HCT116 (cell line): ENCODE measurements around the gene CDKN2A. TPM values are rescaled to one million over a fixed set of nuclear protein-coding genes. Genes with fewer than 3 reads are reported as not detected.

ENCODE experiments used
- ATAC-seq: fragments of 200-7000 bp; cut with Tn5 transposase; 2 replicates; pipeline ENCODE4 v1.9.1; 2020; ENCODE audit warnings: mild to moderate bottlenecking, moderate library complexity
- BruUV-seq: library from RNA; stranded (reverse); fragments of 400-500 nt; replicated peaks from 2 replicates; lab custom pipeline; 2021; lab: Mats Ljungman, UMichigan
- CTCF ChIA-PET: fragments of 300-600 bp; sonication (Branson Sonifier 250); formaldehyde crosslinking; loops from one replicate; lab custom pipeline; 2021; ENCODE audit warnings: antibody characterized with exemption; lab: Charles Lee
- POLR2A ChIA-PET: fragments of 300-600, 350-600 bp; sonication (Branson Sonifier 250); formaldehyde crosslinking; loops from one replicate; lab custom pipeline; 2021; ENCODE audit warnings: antibody characterized with exemption; lab: Charles Lee
- RAD21 ChIA-PET, 2 experiments: fragments of 300-600 bp; sonication (Branson Sonifier 250); formaldehyde crosslinking; loops; one replicate each; lab custom pipeline; 2023; ENCODE audit warnings: low total read pairs in 2 of 2; ENCODE audit not compliant: uncharacterized antibody in 2 of 2, unreplicated experiment in 2 of 2, low non-redundant PET in 1 of 2; lab: Charles Lee
- DNase-seq: peaks from one replicate; pipeline ENCODE4 v3.0.0-alpha.2; 2010; ENCODE audit warnings: low read depth, low spot score
- H2AFZ ChIP-seq: fragments of 200-600 bp; shearing (Covaris generic), sonication (generic); 2 replicates; pipeline ENCODE4 v1.6.1; 2017; ENCODE audit warnings: low read depth, mixed run types, mixed read lengths, antibody characterized with exemption, low read length; ENCODE audit not compliant: poor library complexity, severe bottlenecking
- H3K27ac ChIP-seq: 2 replicates; pipeline ENCODE4 v1.5.1; 2012; ENCODE audit warnings: low read depth, low read length
- H3K27me3 ChIP-seq: fragments of 200-600 bp; sonication (generic); 2 replicates; pipeline ENCODE4 v1.6.1; 2016; ENCODE audit warnings: mixed run types, low read length, mixed read lengths; ENCODE audit not compliant: insufficient read depth
- H3K36me3 ChIP-seq, 2 experiments: fragments of 200-500 bp in 1 of 2; fragments of 200-600 bp in 1 of 2; sonication (Bioruptor generic) in 1 of 2; sonication (generic) in 1 of 2; 2 replicates each; pipeline versions ENCODE4 v1.5.1 to v1.6.1; 2014 to 2016; ENCODE audit warnings: low read length in 2 of 2, inconsistent platforms in 1 of 2, mixed read lengths in 1 of 2, mixed run types in 1 of 2; ENCODE audit not compliant: insufficient read depth in 2 of 2, control insufficient read depth in 1 of 2
- H3K4me1 ChIP-seq, 2 experiments: fragments of 200-600 bp in 1 of 2; sonication (generic) in 1 of 2; 2 replicates each; pipeline versions ENCODE4 v1.5.1 to v1.6.1; 2012 to 2017; ENCODE audit warnings: low read length in 2 of 2, inconsistent platforms in 1 of 2, mild to moderate bottlenecking in 1 of 2, mixed read lengths in 1 of 2, mixed run types in 1 of 2, moderate library complexity in 1 of 2; ENCODE audit not compliant: insufficient read depth in 2 of 2, control insufficient read depth in 1 of 2
- H3K4me2 ChIP-seq: fragments of 200-600 bp; sonication (generic); 2 replicates; pipeline ENCODE4 v1.6.1; 2017; ENCODE audit warnings: mixed run types, low read length, mixed read lengths
- H3K4me3 ChIP-seq, 2 experiments: fragments of 200-600 bp in 1 of 2; sonication (generic) in 1 of 2; replicated peaks in 1 of 2; 2 replicates each; pipeline ENCODE4 v1.5.1; 2011 to 2016; ENCODE audit warnings: low read length in 2 of 2, control low read depth in 1 of 2, low read depth in 1 of 2, mild to moderate bottlenecking in 1 of 2, mixed read lengths in 1 of 2, mixed run types in 1 of 2
- H3K79me2 ChIP-seq: fragments of 200-600 bp; sonication (generic); 2 replicates; pipeline ENCODE4 v1.6.1; 2017; ENCODE audit warnings: mild to moderate bottlenecking, mixed run types, low read length, moderate library complexity, mixed read lengths; ENCODE audit not compliant: insufficient read depth
- H3K9ac ChIP-seq: fragments of 200-600 bp; sonication (generic); 2 replicates; pipeline ENCODE4 v1.6.1; 2016; ENCODE audit warnings: low read length, mixed read lengths
- H3K9me2 ChIP-seq: fragments of 200-600 bp; sonication (generic), shearing (Covaris generic); 2 replicates; pipeline ENCODE4 v1.6.1; 2017; ENCODE audit warnings: mixed run types, mild to moderate bottlenecking, moderate library complexity; ENCODE audit not compliant: insufficient read depth
- H3K9me3 ChIP-seq, 2 experiments: fragments of 200-500 bp in 1 of 2; fragments of 200-600 bp in 1 of 2; sonication (Bioruptor generic) in 1 of 2; sonication (generic) in 1 of 2; 2 replicates each; pipeline ENCODE4 v1.6.1; 2014 to 2017; ENCODE audit warnings: low read length in 2 of 2, mixed read lengths in 2 of 2, inconsistent platforms in 1 of 2, low read depth in 1 of 2, mild to moderate bottlenecking in 1 of 2, mixed run types in 1 of 2, moderate library complexity in 1 of 2; ENCODE audit not compliant: control insufficient read depth in 1 of 2, insufficient read depth in 1 of 2
- H4K20me1 ChIP-seq: fragments of 200-600 bp; sonication (generic), shearing (Covaris generic); 2 replicates; pipeline ENCODE4 v1.6.1; 2017; ENCODE audit warnings: mixed run types, mild to moderate bottlenecking, moderate library complexity; ENCODE audit not compliant: insufficient read depth
- CBX3 ChIP-seq: IDR thresholded peaks from 2 replicates; pipeline ENCODE4 v1.6.1; 2012; ENCODE audit warnings: low read depth
- CEBPB ChIP-seq: IDR thresholded peaks from 2 replicates; pipeline ENCODE4 v1.6.1; 2012; ENCODE audit warnings: low read depth
- EZH2 ChIP-seq: fragments of 200-600 bp; sonication (generic); IDR thresholded peaks from 2 replicates; pipeline ENCODE4 v1.6.1; 2017; ENCODE audit warnings: antibody characterized with exemption, mixed run types
- EZH2phosphoT487 ChIP-seq: fragments of 200-600 bp; IDR thresholded peaks from 2 replicates; pipeline ENCODE4 v1.6.1; 2018; ENCODE audit warnings: antibody characterized with exemption, borderline replicate concordance
- FOSL1 ChIP-seq: IDR thresholded peaks from 2 replicates; pipeline ENCODE4 v1.6.1; 2012; ENCODE audit warnings: low read depth
- JUND ChIP-seq: IDR thresholded peaks from 2 replicates; pipeline ENCODE4 v1.6.1; 2012
- POLR2A ChIP-seq: IDR thresholded peaks from 2 replicates; pipeline ENCODE4 v1.7.0; 2011; ENCODE audit warnings: borderline replicate concordance; ENCODE audit not compliant: insufficient read depth, insufficient read length; ENCODE audit errors: extremely low read depth
- POLR2AphosphoS5 ChIP-seq: IDR thresholded peaks from 2 replicates; pipeline ENCODE4 v1.6.1; 2011; ENCODE audit warnings: mild to moderate bottlenecking, low read depth, low read length, moderate library complexity
- RAD21 ChIP-seq: IDR thresholded peaks from 2 replicates; pipeline ENCODE4 v1.6.1; 2012; ENCODE audit warnings: low read depth, mild to moderate bottlenecking
- SIN3A ChIP-seq: IDR thresholded peaks from 2 replicates; pipeline ENCODE4 v1.6.1; 2012; ENCODE audit warnings: low read depth
- SP1 ChIP-seq: IDR thresholded peaks from 2 replicates; pipeline ENCODE4 v1.6.1; 2012; ENCODE audit warnings: low read depth
- TCF7L2 ChIP-seq: IDR thresholded peaks from 2 replicates; pipeline ENCODE4 v1.7.0; 2011; ENCODE audit warnings: borderline replicate concordance, inconsistent platforms; ENCODE audit not compliant: insufficient read depth, insufficient read length; ENCODE audit errors: extremely low read depth
- YY1 ChIP-seq: IDR thresholded peaks from 2 replicates; pipeline ENCODE4 v1.6.1; 2011; ENCODE audit warnings: low read length, low read depth, moderate library complexity, mild to moderate bottlenecking; ENCODE audit not compliant: insufficient replicate concordance; ENCODE audit errors: extremely low read depth
- ZFX ChIP-seq: fragments of 450-650 bp; IDR thresholded peaks from 2 replicates; pipeline ENCODE4 v1.6.1; 2017
- ZNF274 ChIP-seq: fragments of 200-500 bp; sonication (Bioruptor generic); IDR thresholded peaks from 2 replicates; pipeline ENCODE4 v1.6.1; 2014; ENCODE audit warnings: mild to moderate bottlenecking, low read depth, low read length, inconsistent platforms
- intact Hi-C: fragments of 100-400 bp; cut with micrococcal nuclease; formaldehyde crosslinking; loops from 2 replicates; pipeline ENCODE4 v1.10.0; 2022
- total RNA-seq: library from RNA; stranded (reverse); gene quantifications from one replicate; pipeline ENCODE4 v1.2.1, GENCODE V29; 2021; ENCODE audit not compliant: unreplicated experiment
- TF ChIP-seq, protein P1 (sequence below): IDR thresholded peaks from 2 replicates; pipeline ENCODE4 v1.6.1; 2011; ENCODE audit warnings: mild to moderate bottlenecking, low read length, moderate library complexity; ENCODE audit not compliant: insufficient replicate concordance; ENCODE audit errors: extremely low read depth
- TF ChIP-seq, protein P2 (sequence below), 3 experiments: fragments of 200-600 bp in 1 of 3; sonication (generic) in 1 of 3; IDR thresholded peaks in 2 of 3; conservative IDR thresholded peaks in 1 of 3; 2 replicates each; pipeline ENCODE4 v1.5.1; 2012 to 2017; ENCODE audit warnings: low read depth in 2 of 3, low read length in 2 of 3, antibody characterized with exemption in 1 of 3, borderline replicate concordance in 1 of 3, control low read depth in 1 of 3, mild to moderate bottlenecking in 1 of 3, mixed read lengths in 1 of 3, mixed run types in 1 of 3, moderate library complexity in 1 of 3; ENCODE audit not compliant: insufficient read depth in 1 of 3

CDKN2A gene
- total RNA-seq, 1 experiment from 2014 or later: 89.7 TPM

DNA sequence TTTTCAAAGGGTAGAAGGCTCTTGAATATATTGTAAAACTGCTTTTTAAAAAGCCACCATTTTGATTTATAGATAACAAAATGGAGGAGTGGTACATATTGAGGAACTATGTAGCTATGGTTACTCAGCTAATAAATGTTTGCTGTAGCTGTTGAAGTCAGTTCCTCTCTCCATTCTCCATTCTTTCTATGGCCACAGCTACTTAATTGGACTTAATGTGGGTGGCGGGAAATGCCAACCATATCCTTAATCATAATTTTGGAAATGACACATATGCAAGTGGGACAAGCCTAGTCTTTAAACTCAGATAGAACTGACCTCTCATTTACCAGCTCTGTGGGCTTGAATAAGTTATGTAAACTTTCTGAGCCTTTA lies 10.6 kb downstream of the CDKN2A start:
- Histone ChIP-seq H3K9ac (no peak overlapping the region), H3K4me1 (no peaks in the 10 kb centered on the region), H3K27ac (no peak overlapping the region), H3K4me2 (no peak overlapping the region), H3K27me3 (no peaks in the 10 kb centered on the region), H4K20me1 (no peaks in the 10 kb centered on the region), H3K36me3 (no peaks in the 10 kb centered on the region), H2AFZ (no peak overlapping the region), H3K79me2 (peaks cover 10% of the 10 kb centered on the region), H3K9me2 (no peaks in the 10 kb centered on the region), H3K4me3 (no peak overlapping the region), H3K9me3 (no peaks in the 10 kb centered on the region)
- RAD21 ChIA-PET: no interaction called here
- POLR2A ChIA-PET: interaction anchor here (1.2 kb wide), 1 partner anchor 25 kb away, joined by 3 read pairs; the partner anchor contains the start of gene CDKN2B
- ATAC-seq: no peak
- CTCF ChIA-PET: interaction anchor here (0.5 to 1.8 kb wide), 2 partner anchors 24 to 136 kb away, joined by 3 to 5 read pairs; no protein-coding TSS in a partner anchor
- BruUV-seq: no TSS peak
- DNase-seq: no peak
- TF ChIP-seq EZH2phosphoT487: no peak
- intact Hi-C loops: no loop called here

DNA sequence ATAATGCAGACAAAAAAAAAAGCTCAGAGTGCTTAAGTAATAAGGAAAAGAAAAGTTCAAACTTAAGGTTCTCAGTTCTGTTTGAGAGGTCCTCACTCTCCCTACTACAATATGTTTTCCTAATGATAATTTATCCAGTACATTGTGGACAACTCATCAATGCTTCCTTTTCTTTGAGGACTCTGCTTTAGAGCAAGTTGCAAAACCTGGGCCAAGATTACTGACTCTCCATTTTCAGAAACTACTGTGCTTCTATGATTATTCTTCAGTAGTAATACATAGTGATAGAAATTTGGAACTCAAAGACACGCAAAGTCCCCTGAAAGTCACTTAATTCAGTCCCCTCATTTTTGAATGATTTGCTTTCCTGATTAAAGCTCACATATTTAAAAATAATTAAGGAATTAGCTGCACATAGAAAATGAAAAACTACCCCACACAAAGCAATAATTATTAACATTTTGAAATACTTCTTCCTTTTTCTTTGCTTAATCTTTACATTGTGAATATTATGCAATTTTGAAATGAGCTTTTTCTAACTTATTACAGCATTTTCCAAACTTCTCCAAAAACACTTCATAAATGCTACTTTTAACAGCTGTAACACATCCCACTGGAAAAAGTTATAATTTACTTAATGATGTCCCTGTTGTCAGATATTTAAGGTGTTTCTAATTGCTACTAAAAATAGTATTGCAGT lies 11.2 kb downstream of the CDKN2A start:
- DNase-seq (no peak), ATAC-seq (no peak)
- Histone ChIP-seq H3K4me2 (no peak overlapping the region), H3K36me3 (no peaks in the 10 kb centered on the region), H3K9me3 (no peaks in the 10 kb centered on the region), H3K9ac (no peak overlapping the region), H3K79me2 (peaks cover 5% of the 10 kb centered on the region), H3K4me1 (no peaks in the 10 kb centered on the region), H3K9me2 (no peaks in the 10 kb centered on the region), H4K20me1 (no peaks in the 10 kb centered on the region), H3K4me3 (no peak overlapping the region), H3K27me3 (no peaks in the 10 kb centered on the region), H2AFZ (no peak overlapping the region), H3K27ac (no peak overlapping the region)
- intact Hi-C loops: no loop called here
- CTCF ChIA-PET: interaction anchor here (1.8 kb wide), 1 partner anchor 25 kb away, joined by 5 read pairs; no protein-coding TSS in a partner anchor
- RAD21 ChIA-PET: no interaction called here
- POLR2A ChIA-PET: interaction anchor here (1.2 kb wide), 1 partner anchor 25 kb away, joined by 3 read pairs; the partner anchor contains the start of gene CDKN2B
- BruUV-seq: no TSS peak
- TF ChIP-seq POLR2AphosphoS5: no peak
- TF ChIP-seq YY1: no peak
- TF ChIP-seq, protein P1, sequence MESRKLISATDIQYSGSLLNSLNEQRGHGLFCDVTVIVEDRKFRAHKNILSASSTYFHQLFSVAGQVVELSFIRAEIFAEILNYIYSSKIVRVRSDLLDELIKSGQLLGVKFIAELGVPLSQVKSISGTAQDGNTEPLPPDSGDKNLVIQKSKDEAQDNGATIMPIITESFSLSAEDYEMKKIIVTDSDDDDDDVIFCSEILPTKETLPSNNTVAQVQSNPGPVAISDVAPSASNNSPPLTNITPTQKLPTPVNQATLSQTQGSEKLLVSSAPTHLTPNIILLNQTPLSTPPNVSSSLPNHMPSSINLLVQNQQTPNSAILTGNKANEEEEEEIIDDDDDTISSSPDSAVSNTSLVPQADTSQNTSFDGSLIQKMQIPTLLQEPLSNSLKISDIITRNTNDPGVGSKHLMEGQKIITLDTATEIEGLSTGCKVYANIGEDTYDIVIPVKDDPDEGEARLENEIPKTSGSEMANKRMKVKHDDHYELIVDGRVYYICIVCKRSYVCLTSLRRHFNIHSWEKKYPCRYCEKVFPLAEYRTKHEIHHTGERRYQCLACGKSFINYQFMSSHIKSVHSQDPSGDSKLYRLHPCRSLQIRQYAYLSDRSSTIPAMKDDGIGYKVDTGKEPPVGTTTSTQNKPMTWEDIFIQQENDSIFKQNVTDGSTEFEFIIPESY: no peak
- no peak for TF ChIP-seq EZH2
- TF ChIP-seq CBX3: no peak
- no peak for TF ChIP-seq TCF7L2
- no peak for TF ChIP-seq RAD21
- no peak for TF ChIP-seq CEBPB
- TF ChIP-seq, protein P2, sequence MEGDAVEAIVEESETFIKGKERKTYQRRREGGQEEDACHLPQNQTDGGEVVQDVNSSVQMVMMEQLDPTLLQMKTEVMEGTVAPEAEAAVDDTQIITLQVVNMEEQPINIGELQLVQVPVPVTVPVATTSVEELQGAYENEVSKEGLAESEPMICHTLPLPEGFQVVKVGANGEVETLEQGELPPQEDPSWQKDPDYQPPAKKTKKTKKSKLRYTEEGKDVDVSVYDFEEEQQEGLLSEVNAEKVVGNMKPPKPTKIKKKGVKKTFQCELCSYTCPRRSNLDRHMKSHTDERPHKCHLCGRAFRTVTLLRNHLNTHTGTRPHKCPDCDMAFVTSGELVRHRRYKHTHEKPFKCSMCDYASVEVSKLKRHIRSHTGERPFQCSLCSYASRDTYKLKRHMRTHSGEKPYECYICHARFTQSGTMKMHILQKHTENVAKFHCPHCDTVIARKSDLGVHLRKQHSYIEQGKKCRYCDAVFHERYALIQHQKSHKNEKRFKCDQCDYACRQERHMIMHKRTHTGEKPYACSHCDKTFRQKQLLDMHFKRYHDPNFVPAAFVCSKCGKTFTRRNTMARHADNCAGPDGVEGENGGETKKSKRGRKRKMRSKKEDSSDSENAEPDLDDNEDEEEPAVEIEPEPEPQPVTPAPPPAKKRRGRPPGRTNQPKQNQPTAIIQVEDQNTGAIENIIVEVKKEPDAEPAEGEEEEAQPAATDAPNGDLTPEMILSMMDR (IDR thresholded peaks at IDR 0.05 in 2 of 3, conservative IDR thresholded peaks at IDR 0.05 in 1 of 3; ENCODE audit: borderline replicate concordance in 1 of 3, insufficient read depth in 1 of 3, low read depth in 2 of 3, low read length in 2 of 3): no peak
- no peak for TF ChIP-seq SP1
- no peak for TF ChIP-seq ZNF274
- no peak for TF ChIP-seq SIN3A
- no peak for TF ChIP-seq ZFX
- TF ChIP-seq JUND: no peak
- no peak for TF ChIP-seq FOSL1
- TF ChIP-seq EZH2phosphoT487: no peak
- no peak for TF ChIP-seq POLR2A
